Neuronal stem cell (in vitro differentiated cells): ENCODE data around the gene ADAD1.

ENCODE experiments used
- DNase-seq: peaks from one replicate; pipeline ENCODE4 v3.0.0-alpha.2; 2013; ENCODE audit warnings: low spot score
- H2AFZ ChIP-seq: one replicate; pipeline ENCODE4 v1.6.1; 2013; ENCODE audit warnings: mild to moderate bottlenecking, low read length, inconsistent platforms
- H2AK5ac ChIP-seq: 2 replicates; pipeline ENCODE4 v1.6.1; 2013; ENCODE audit warnings: low read depth, mild to moderate bottlenecking, inconsistent platforms, low read length, moderate library complexity, mixed read lengths
- H2BK120ac ChIP-seq: 2 replicates; pipeline ENCODE4 v1.6.1; 2013; ENCODE audit warnings: low read depth, mild to moderate bottlenecking, inconsistent platforms, low read length, moderate library complexity, mixed read lengths
- H2BK12ac ChIP-seq: one replicate; pipeline ENCODE4 v1.6.1; 2013; ENCODE audit warnings: low read length, inconsistent platforms
- H2BK15ac ChIP-seq: 2 replicates; pipeline ENCODE4 v1.6.1; 2013; ENCODE audit warnings: mild to moderate bottlenecking, low read length, inconsistent platforms, mixed read lengths
- H2BK5ac ChIP-seq: one replicate; pipeline ENCODE4 v1.6.1; 2013; ENCODE audit warnings: inconsistent platforms, mild to moderate bottlenecking, low read length, moderate library complexity
- H3K14ac ChIP-seq: one replicate; pipeline ENCODE4 v1.6.1; 2013; ENCODE audit warnings: low read length, inconsistent platforms
- H3K18ac ChIP-seq: 2 replicates; pipeline ENCODE4 v1.6.1; 2013; ENCODE audit warnings: low read length, inconsistent platforms
- H3K23ac ChIP-seq: 2 replicates; pipeline ENCODE4 v1.6.1; 2013; ENCODE audit warnings: low read depth, mild to moderate bottlenecking, mixed read lengths, low read length, inconsistent platforms; ENCODE audit not compliant: poor library complexity
- H3K27ac ChIP-seq: replicated peaks from 3 replicates; pipeline ENCODE4 v1.5.1; 2013; ENCODE audit warnings: low read length, inconsistent platforms
- H3K27me3 ChIP-seq, 3 experiments: 2 replicates each; pipeline ENCODE4 v1.6.1; 2013; ENCODE audit warnings: low read length in 3 of 3, mild to moderate bottlenecking in 2 of 3, inconsistent platforms in 1 of 3, low read depth in 1 of 3, mixed read lengths in 1 of 3, moderate library complexity in 1 of 3; ENCODE audit not compliant: control insufficient read depth in 3 of 3, insufficient read depth in 3 of 3
- H3K36me3 ChIP-seq, 2 donors: replicated peaks in 1 of 2; 2 replicates each; pipeline ENCODE4 v1.6.1; 2013; ENCODE audit warnings: low read length in 2 of 2; ENCODE audit not compliant: control insufficient read depth in 2 of 2, insufficient read depth in 2 of 2
- H3K4ac ChIP-seq: 2 replicates; pipeline ENCODE4 v1.6.1; 2013; ENCODE audit warnings: inconsistent platforms, mild to moderate bottlenecking, low read length, moderate library complexity
- H3K4me1 ChIP-seq, 2 donors: 1 replicate in 1 of 2; 2 replicates in 1 of 2; pipeline ENCODE4 v1.6.1; 2013; ENCODE audit warnings: low read length in 2 of 2, low read depth in 1 of 2; ENCODE audit not compliant: control insufficient read depth in 2 of 2, insufficient read depth in 1 of 2
- H3K4me2 ChIP-seq: one replicate; pipeline ENCODE4 v1.6.1; 2013; ENCODE audit warnings: mild to moderate bottlenecking, low read length, inconsistent platforms; ENCODE audit not compliant: insufficient read depth, poor library complexity, severe bottlenecking
- H3K4me3 ChIP-seq, 2 donors: 2 replicates each; pipeline ENCODE4 v1.5.1; 2013; ENCODE audit warnings: low read length in 2 of 2, mild to moderate bottlenecking in 2 of 2, inconsistent platforms in 1 of 2, moderate library complexity in 1 of 2
- H3K79me1 ChIP-seq: one replicate; pipeline ENCODE4 v1.6.1; 2013; ENCODE audit warnings: low read depth, mild to moderate bottlenecking, inconsistent platforms, low read length, moderate library complexity
- H3K9ac ChIP-seq: one replicate; pipeline ENCODE4 v1.6.1; 2013; ENCODE audit warnings: mild to moderate bottlenecking, low read depth, low read length, inconsistent platforms; ENCODE audit not compliant: poor library complexity
- H3K9me3 ChIP-seq, 2 donors: replicated peaks in 1 of 2; 2 replicates each; pipeline versions ENCODE3 to v1.6.1; 2013; ENCODE audit warnings: low read length in 2 of 2, mild to moderate bottlenecking in 2 of 2, inconsistent platforms in 1 of 2, low read depth in 1 of 2, mixed read lengths in 1 of 2, moderate library complexity in 1 of 2; ENCODE audit not compliant: control insufficient read depth in 2 of 2, insufficient read depth in 1 of 2
- H4K8ac ChIP-seq: one replicate; pipeline ENCODE4 v1.6.1; 2013; ENCODE audit warnings: low read depth, mild to moderate bottlenecking, inconsistent platforms, low read length, moderate library complexity
- H4K91ac ChIP-seq: one replicate; pipeline ENCODE4 v1.6.1; 2013; ENCODE audit warnings: low read length, low read depth, mild to moderate bottlenecking, inconsistent platforms; ENCODE audit not compliant: poor library complexity
- WGBS, 2 donors: extraction: QIAGEN DNeasy Blood & Tissue Kit; methylation state at CpG; one replicate each; pipeline ENCODE4 v1.1.7; 2013; ENCODE audit warnings: missing lambda C conversion rate in 2 of 2, mixed read lengths in 1 of 2; ENCODE audit not compliant: insufficient read length in 2 of 2, insufficient replicate concordance in 1 of 2; ENCODE audit errors: extremely low coverage in 2 of 2; 5-methylcytosine and 5-hydroxymethylcytosine counted together

Gene ADAD1

DNA sequence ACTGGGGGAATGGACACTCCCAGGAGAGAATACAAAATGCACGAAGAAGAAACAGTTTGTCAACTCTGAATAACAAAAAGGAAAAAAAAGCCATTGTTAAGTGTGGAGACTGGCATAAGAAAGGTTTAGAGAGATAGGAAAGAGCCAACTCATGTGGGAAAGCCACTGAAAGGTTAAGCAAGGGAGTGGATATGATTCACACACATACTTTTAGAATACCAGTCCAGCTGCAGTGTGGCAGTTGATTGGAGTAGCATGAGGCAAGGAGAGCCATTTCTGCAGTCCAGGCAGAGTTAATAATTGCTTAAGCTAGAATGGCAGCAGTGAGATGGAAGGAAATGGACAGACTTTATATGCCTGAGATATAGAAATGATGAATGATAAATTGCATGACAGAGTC lies 36.9 kb upstream of the ADAD1 start:
- H3K9ac ChIP-seq = no peak overlapping the region
- no peak overlapping the region for H4K91ac ChIP-seq
- no peak overlapping the region for H2AFZ ChIP-seq
- no peak overlapping the region for H3K14ac ChIP-seq
- H3K23ac ChIP-seq = no peak overlapping the region
- H3K4ac ChIP-seq = no peak overlapping the region
- H2BK5ac ChIP-seq = no peak overlapping the region
- H4K8ac ChIP-seq = no peak overlapping the region
- H2BK120ac ChIP-seq = no peak overlapping the region
- H2AK5ac ChIP-seq = no peak overlapping the region
- WGBS, 2 donors = no CpG with 5 or more reads among the region's 1 CpG
- no peak overlapping the region for H3K4me3 ChIP-seq
- no peak overlapping the region for H3K27ac ChIP-seq
- no peak overlapping the region for H2BK15ac ChIP-seq
- no peaks in the 10 kb centered on the region for H3K4me1 ChIP-seq
- no peaks in the 10 kb centered on the region for H3K9me3 ChIP-seq
- H3K36me3 ChIP-seq = peaks cover 3 to 49% of the 10 kb centered on the region in 2 donors
- no peak overlapping the region for H3K4me2 ChIP-seq
- H3K27me3 ChIP-seq = no peaks in the 10 kb centered on the region
- DNase-seq = no peak
- no peak overlapping the region for H2BK12ac ChIP-seq
- no peak overlapping the region for H3K18ac ChIP-seq
- H3K79me1 ChIP-seq = no peaks in the 10 kb centered on the region

DNA sequence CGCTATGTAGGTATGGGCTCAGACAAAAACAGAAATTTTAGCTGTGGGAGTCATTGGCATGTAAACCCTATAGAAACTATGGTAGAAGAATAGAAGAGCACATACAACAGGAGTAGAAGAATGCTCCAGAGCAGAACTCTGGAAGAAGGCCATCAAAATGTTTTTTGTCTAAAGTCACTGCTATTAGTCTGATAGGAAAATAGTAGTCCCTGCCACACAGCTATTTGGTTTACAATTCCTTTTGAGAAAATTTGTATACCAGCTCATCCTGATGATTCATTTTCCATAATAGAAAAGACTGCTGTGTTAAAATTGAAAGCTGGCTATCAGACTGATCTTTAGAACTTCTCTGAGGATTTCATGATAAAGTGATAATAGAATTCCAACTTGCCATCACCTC lies 32.8 kb upstream of the ADAD1 start:
- H3K4me2 ChIP-seq = no peak overlapping the region
- H3K27ac ChIP-seq = no peak overlapping the region
- no peak overlapping the region for H4K91ac ChIP-seq
- H3K9me3 ChIP-seq = no peaks in the 10 kb centered on the region
- WGBS, 2 donors = no CpG with 5 or more reads among the region's 1 CpG
- H3K36me3 ChIP-seq = peaks cover 7 to 64% of the 10 kb centered on the region in 2 donors
- no peaks in the 10 kb centered on the region for H3K27me3 ChIP-seq
- H2AK5ac ChIP-seq = no peak overlapping the region
- H2BK15ac ChIP-seq = no peak overlapping the region
- no peak overlapping the region for H3K9ac ChIP-seq
- no peak overlapping the region for H3K18ac ChIP-seq
- H3K4ac ChIP-seq = no peak overlapping the region
- no peak overlapping the region for H3K23ac ChIP-seq
- H3K79me1 ChIP-seq = no peaks in the 10 kb centered on the region
- no peak overlapping the region for H3K4me3 ChIP-seq
- no peak overlapping the region for H2BK120ac ChIP-seq
- no peak overlapping the region for H3K14ac ChIP-seq
- no peaks in the 10 kb centered on the region for H3K4me1 ChIP-seq
- no peak overlapping the region for H2BK12ac ChIP-seq
- H2BK5ac ChIP-seq = no peak overlapping the region
- no peak for DNase-seq
- no peak overlapping the region for H2AFZ ChIP-seq
- no peak overlapping the region for H4K8ac ChIP-seq

GRCh38 chr4:122346503-122346902 lies 32.3 kb upstream of the ADAD1 start:
- H3K9ac ChIP-seq = no peak overlapping the region
- H3K4ac ChIP-seq = no peak overlapping the region
- WGBS, 2 donors = no CpG with 5 or more reads among the region's 5 CpGs
- no peak overlapping the region for H3K4me3 ChIP-seq
- no peak overlapping the region for H2BK15ac ChIP-seq
- H3K4me1 ChIP-seq = no peaks in the 10 kb centered on the region
- no peak overlapping the region for H3K23ac ChIP-seq
- H3K27me3 ChIP-seq = no peaks in the 10 kb centered on the region
- no peak overlapping the region for H2BK12ac ChIP-seq
- H3K36me3 ChIP-seq = peaks cover 7 to 69% of the 10 kb centered on the region in 2 donors
- no peak overlapping the region for H2AFZ ChIP-seq
- no peak overlapping the region for H3K14ac ChIP-seq
- no peak overlapping the region for H2BK5ac ChIP-seq
- no peaks in the 10 kb centered on the region for H3K79me1 ChIP-seq
- no peak overlapping the region for H4K91ac ChIP-seq
- DNase-seq = no peak
- H3K9me3 ChIP-seq = no peaks in the 10 kb centered on the region
- H3K4me2 ChIP-seq = no peak overlapping the region
- H2BK120ac ChIP-seq = no peak overlapping the region
- no peak overlapping the region for H3K27ac ChIP-seq
- H2AK5ac ChIP-seq = no peak overlapping the region
- no peak overlapping the region for H4K8ac ChIP-seq
- H3K18ac ChIP-seq = no peak overlapping the region

DNA sequence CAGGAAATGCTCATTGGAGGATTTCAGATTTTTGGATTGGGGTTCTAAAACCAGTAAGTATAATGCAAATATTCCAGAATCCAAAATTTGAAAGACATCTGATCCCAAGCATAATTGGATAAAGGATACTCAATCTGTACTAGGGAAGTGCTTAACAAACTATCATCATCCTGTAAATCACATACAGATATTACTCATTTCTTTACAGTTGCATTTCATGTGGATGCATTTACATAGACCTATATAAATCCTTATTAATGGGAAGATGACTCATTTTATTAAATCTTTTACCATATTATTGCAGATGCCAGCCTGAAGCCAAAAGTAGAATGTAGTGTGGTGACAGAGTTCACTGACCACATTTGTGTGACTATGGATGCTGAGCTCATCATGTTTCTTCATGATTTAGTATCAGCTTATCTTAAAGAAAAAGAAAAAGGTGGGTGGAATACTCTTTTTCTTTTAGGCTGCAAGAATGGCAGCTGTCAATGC lies 22.4 kb upstream of the ADAD1 start:
- no peak overlapping the region for H3K18ac ChIP-seq
- no peak overlapping the region for H3K4me3 ChIP-seq
- no peak overlapping the region for H2AK5ac ChIP-seq
- H4K91ac ChIP-seq = no peak overlapping the region
- H4K8ac ChIP-seq = no peak overlapping the region
- H3K9me3 ChIP-seq = no peaks in the 10 kb centered on the region
- no peak overlapping the region for H3K4ac ChIP-seq
- H2AFZ ChIP-seq = no peak overlapping the region
- H2BK5ac ChIP-seq = no peak overlapping the region
- H2BK12ac ChIP-seq = no peak overlapping the region
- no peak overlapping the region for H3K9ac ChIP-seq
- no peak overlapping the region for H2BK120ac ChIP-seq
- no peak overlapping the region for H3K23ac ChIP-seq
- H3K79me1 ChIP-seq = no peaks in the 10 kb centered on the region
- H3K4me2 ChIP-seq = no peak overlapping the region
- H3K4me1 ChIP-seq = no peaks in the 10 kb centered on the region
- peaks cover 0 to 69% of the 10 kb centered on the region in 2 donors for H3K36me3 ChIP-seq
- DNase-seq = no peak
- no peak overlapping the region for H2BK15ac ChIP-seq
- H3K14ac ChIP-seq = no peak overlapping the region
- no peak overlapping the region for H3K27ac ChIP-seq
- H3K27me3 ChIP-seq = no peaks in the 10 kb centered on the region
